Mesothelial cell of epicardium (in vitro differentiated cells): ENCODE data around the gene COL15A1. TPM values are rescaled to one million over a fixed set of nuclear protein-coding genes. Genes with fewer than 3 reads are reported as not detected.

ENCODE experiments used
- DNase-seq, 2 experiments: peaks; one replicate each; pipeline ENCODE4 v3.0.0; 2021; ENCODE audit warnings: low spot score in 2 of 2; ENCODE audit not compliant: unreplicated experiment in 2 of 2
- H3K27ac Mint-ChIP-seq: 2 replicates; pipeline ENCODE4 v1.8.0; 2021; ENCODE audit warnings: mixed read lengths
- H3K27me3 Mint-ChIP-seq: 2 replicates; pipeline ENCODE4 v1.8.0; 2021; ENCODE audit warnings: low read depth, mixed read lengths
- H3K36me3 Mint-ChIP-seq: 2 replicates; pipeline ENCODE4 v1.8.0; 2021; ENCODE audit warnings: mixed read lengths
- H3K4me1 Mint-ChIP-seq: 2 replicates; pipeline ENCODE4 v1.8.0; 2021; ENCODE audit warnings: mixed read lengths
- H3K4me3 Mint-ChIP-seq: 2 replicates; pipeline ENCODE4 v1.8.0; 2021; ENCODE audit warnings: mild to moderate bottlenecking, moderate library complexity, mixed read lengths
- H3K9me3 Mint-ChIP-seq: 2 replicates; pipeline ENCODE4 v1.8.0; 2021; ENCODE audit warnings: mixed read lengths
- total RNA-seq: library from RNA; stranded (reverse); gene quantifications from 3 replicates; pipeline ENCODE4 v1.2.1, GENCODE V29; 2021
- TF ChIP-seq, protein P1 (sequence below): fragments of 200-600 bp; sonication (generic); IDR thresholded peaks from one replicate; pipeline ENCODE4 v1.5.0; 2021; ENCODE audit warnings: antibody characterized with exemption; ENCODE audit not compliant: unreplicated experiment

Gene COL15A1
- total RNA-seq, 1 donor from 2014 or later = 50.1 TPM

DNA sequence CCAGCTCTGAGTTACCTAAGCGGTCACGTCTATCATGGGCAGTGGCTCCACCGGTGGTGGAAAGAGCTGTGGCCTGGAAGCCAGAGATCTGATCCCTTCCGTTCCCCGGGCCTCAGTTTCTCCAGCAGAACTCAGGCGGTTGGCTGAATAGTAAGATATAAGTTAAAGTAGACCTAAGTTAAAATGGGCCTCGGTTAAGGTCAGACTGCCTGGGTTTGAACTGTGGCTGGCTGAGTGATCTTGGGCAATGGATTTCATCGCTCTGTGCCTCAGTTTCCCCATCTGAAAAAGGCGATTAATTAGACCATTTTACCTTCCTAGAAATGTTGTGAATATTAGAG, 997 bp downstream of the COL15A1 start:
- no peaks in the 10 kb centered on the region for H3K9me3 Mint-ChIP-seq
- TF ChIP-seq, protein P1, sequence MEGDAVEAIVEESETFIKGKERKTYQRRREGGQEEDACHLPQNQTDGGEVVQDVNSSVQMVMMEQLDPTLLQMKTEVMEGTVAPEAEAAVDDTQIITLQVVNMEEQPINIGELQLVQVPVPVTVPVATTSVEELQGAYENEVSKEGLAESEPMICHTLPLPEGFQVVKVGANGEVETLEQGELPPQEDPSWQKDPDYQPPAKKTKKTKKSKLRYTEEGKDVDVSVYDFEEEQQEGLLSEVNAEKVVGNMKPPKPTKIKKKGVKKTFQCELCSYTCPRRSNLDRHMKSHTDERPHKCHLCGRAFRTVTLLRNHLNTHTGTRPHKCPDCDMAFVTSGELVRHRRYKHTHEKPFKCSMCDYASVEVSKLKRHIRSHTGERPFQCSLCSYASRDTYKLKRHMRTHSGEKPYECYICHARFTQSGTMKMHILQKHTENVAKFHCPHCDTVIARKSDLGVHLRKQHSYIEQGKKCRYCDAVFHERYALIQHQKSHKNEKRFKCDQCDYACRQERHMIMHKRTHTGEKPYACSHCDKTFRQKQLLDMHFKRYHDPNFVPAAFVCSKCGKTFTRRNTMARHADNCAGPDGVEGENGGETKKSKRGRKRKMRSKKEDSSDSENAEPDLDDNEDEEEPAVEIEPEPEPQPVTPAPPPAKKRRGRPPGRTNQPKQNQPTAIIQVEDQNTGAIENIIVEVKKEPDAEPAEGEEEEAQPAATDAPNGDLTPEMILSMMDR = no peak
- H3K4me1 Mint-ChIP-seq = peaks cover 17% of the 10 kb centered on the region
- no peaks in the 10 kb centered on the region for H3K36me3 Mint-ChIP-seq
- no peak for DNase-seq
- H3K27me3 Mint-ChIP-seq = peaks cover 94% of the 10 kb centered on the region
- peak overlapping the region; percentile 86 for H3K4me3 Mint-ChIP-seq
- H3K27ac Mint-ChIP-seq = no peak overlapping the region

DNA sequence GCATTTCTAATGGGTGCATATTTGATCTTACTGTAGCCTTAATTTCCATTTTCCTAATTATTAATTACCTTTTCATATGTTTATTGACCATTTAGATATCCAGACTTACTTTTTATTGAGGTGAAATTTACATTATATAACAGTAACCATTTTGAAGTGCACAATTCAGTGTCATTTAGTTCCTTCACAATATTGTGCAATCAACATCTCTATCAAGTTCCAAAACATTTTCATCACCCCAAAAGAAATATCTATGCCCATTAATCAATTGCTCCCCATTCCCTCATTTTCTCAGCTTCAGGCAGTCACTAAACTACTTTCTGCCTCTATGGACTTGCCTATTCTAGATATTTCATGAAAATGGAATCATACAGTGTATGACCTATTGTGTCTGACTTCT, 5.9 kb downstream of the COL15A1 start:
- TF ChIP-seq, protein P1 = no peak
- Mint-ChIP-seq H3K4me1 (no peaks in the 10 kb centered on the region), H3K4me3 (no peak overlapping the region), H3K27me3 (peaks cover 77% of the 10 kb centered on the region), H3K36me3 (no peaks in the 10 kb centered on the region), H3K27ac (no peak overlapping the region), H3K9me3 (peaks cover 5% of the 10 kb centered on the region)
- no peak for DNase-seq

- no peak overlapping the region for H3K4me3 Mint-ChIP-seq
- DNase-seq = no peak
- H3K9me3 Mint-ChIP-seq = peaks cover 5% of the 10 kb centered on the region
- H3K36me3 Mint-ChIP-seq = no peaks in the 10 kb centered on the region
- no peak overlapping the region for H3K27ac Mint-ChIP-seq
- H3K27me3 Mint-ChIP-seq = peaks cover 72% of the 10 kb centered on the region
- TF ChIP-seq, protein P1 = no peak
- no peaks in the 10 kb centered on the region for H3K4me1 Mint-ChIP-seq
Observed at GRCh38 chr9:98950262-98950661, 6.6 kb downstream of the COL15A1 start.

DNA sequence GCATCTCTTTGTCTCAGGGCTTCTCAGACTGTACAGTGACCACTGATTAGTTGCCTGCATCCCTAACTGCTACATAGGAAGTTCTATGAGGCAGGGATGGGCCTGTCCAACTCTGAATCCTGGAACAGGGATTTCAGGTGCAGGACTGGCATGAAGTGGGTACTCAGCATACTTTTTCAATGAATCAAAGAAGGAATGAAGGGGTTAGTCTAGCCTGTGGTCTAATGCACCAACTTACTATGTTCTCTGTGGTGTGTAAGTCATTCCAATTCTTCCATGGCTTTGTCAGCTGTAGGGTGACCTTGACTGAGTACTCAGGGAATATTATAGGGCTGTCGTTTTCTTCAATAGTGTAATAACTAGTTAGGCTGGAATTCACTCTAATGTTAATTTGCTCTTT, 8.3 kb downstream of the COL15A1 start:
- Mint-ChIP-seq H3K27ac (no peak overlapping the region), H3K27me3 (peaks cover 59% of the 10 kb centered on the region), H3K4me1 (no peaks in the 10 kb centered on the region)

DNA sequence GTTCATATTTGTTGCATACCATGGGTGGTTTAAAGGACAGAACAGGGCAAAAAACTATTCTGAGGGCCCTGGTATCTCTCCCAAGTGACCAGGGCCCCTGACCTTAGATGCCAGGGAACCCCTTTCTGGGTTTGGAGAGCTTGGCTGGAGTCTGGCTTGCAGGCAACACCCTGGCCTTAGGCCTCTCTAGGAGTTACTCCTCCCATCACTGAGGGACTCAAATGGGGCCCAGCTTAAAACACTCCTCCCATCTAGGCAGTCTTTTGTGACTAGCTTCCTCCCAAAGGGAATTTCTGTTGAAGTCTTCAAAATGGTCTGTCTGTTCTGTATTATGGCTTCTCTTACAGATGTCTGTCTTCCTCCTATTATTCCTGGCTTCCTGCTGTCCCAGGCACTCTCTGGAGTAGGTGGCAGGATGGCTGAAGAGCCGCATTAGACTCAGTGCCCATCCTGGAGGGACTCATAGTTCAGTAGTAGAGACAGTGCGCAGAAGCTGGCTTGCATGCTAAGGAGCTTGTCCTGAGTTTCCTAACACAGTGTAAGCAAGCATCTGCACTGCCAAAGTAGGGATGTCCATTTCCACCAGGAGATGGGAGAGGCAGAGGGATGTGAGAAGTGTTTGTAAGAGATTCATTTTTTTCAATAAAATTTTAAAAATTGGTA, 10.0 kb downstream of the COL15A1 start:
- TF ChIP-seq, protein P1 = no peak
- Mint-ChIP-seq H3K4me1 (peaks cover 7% of the 10 kb centered on the region), H3K4me3 (no peak overlapping the region), H3K9me3 (peaks cover 18% of the 10 kb centered on the region), H3K27ac (no peak overlapping the region), H3K27me3 (peaks cover 46% of the 10 kb centered on the region), H3K36me3 (peaks cover 2% of the 10 kb centered on the region)
- no peak for DNase-seq

More for the DNA sequence above, 8.3 kb downstream of the COL15A1 start:
- DNase-seq = no peak
- TF ChIP-seq, protein P1 = no peak
- Mint-ChIP-seq H3K36me3 (no peaks in the 10 kb centered on the region), H3K4me3 (no peak overlapping the region), H3K9me3 (peaks cover 12% of the 10 kb centered on the region)

GRCh38 chr9:98954244-98954610, 10.5 kb downstream of the COL15A1 start:
- Mint-ChIP-seq H3K27me3 (peaks cover 40% of the 10 kb centered on the region), H3K36me3 (peaks cover 2% of the 10 kb centered on the region), H3K9me3 (peaks cover 18% of the 10 kb centered on the region), H3K4me1 (peaks cover 9% of the 10 kb centered on the region), H3K4me3 (no peak overlapping the region), H3K27ac (no peak overlapping the region)
- no peak for DNase-seq
- TF ChIP-seq, protein P1 = no peak
